GM12891 (cell line): ENCODE data around the gene NAPB.

Experiments
- PAX5 ChIP-seq: IDR thresholded peaks from 2 replicates; pipeline ENCODE4 v1.6.1; 2011; ENCODE audit warnings: low read length, moderate library complexity, mild to moderate bottlenecking; ENCODE audit not compliant: insufficient read depth, severe bottlenecking
- POLR2A ChIP-seq: IDR thresholded peaks from 2 replicates; pipeline ENCODE4 v1.6.1; 2011; ENCODE audit warnings: low read depth, low read length, control low read depth
- POLR2AphosphoS5 ChIP-seq: IDR thresholded peaks from 2 replicates; pipeline ENCODE4 v1.6.1; 2011; ENCODE audit warnings: low read depth, low read length, control low read depth
- SPI1 ChIP-seq: IDR thresholded peaks from 2 replicates; pipeline ENCODE4 v1.6.1; 2011; ENCODE audit warnings: low read depth, low read length, control low read depth
- TAF1 ChIP-seq: IDR thresholded peaks from 2 replicates; pipeline ENCODE4 v1.6.1; 2011; ENCODE audit warnings: low read depth, low read length, control low read depth

- TF ChIP-seq POLR2AphosphoS5 (no peak), POLR2A (peak; percentile 33; the same call in 1 of the 2 replicates), TAF1 (no peak), SPI1 (no peak), PAX5 (no peak)
These were observed 65.1 kb downstream of the NAPB start for GRCh38 chr20:23356203-23356602.
